Fibroblast of mammary gland (primary cell): Measurements from ENCODE around the gene SIRPG.

Source experiments
- DNase-seq: peaks from one replicate; pipeline ENCODE4 v3.0.0-alpha.2; 2010; ENCODE audit warnings: low read depth
- H3K4me3 ChIP-seq: 2 replicates; pipeline ENCODE4 v1.5.1; 2011; ENCODE audit warnings: low read depth, mild to moderate bottlenecking, low read length, moderate library complexity; ENCODE audit not compliant: control insufficient read depth
- TF ChIP-seq, protein P1 (sequence below): conservative IDR thresholded peaks from 2 replicates; pipeline ENCODE4 v1.5.1; 2011; ENCODE audit warnings: low read depth, low read length, inconsistent platforms; ENCODE audit not compliant: control insufficient read depth, insufficient read depth

The SIRPG gene

DNA sequence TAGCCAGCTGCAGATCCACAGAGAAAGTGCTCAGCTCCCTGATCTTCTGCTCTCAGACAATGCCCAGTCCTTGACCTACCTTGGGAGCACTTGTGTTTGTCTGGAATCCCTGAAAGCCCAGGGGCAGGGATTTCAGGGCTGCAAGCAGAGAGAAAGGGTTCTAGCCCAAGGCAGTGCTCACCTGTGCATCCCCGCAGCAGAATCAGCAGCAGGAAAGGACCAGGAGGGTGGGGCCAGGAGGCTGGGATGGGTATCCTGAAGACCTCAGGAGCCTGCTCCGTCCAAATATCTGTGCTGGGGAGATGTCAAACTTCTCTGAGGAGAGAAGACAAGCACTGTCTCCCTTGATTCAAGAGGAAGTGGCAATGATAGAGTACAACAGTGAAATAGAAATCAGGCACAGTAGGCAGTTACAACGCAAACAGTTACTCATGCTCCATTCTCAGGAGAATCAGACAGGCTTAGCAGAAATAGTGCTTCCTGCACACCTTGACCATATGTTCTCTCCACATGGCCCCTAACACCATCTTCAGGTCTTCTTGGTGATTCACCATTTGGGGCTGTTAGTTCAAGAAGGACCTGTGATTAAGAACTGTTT is 28.7 kb upstream of the SIRPG start:
- H3K4me3 ChIP-seq = no peak overlapping the region
- no peak for DNase-seq
- TF ChIP-seq, protein P1, sequence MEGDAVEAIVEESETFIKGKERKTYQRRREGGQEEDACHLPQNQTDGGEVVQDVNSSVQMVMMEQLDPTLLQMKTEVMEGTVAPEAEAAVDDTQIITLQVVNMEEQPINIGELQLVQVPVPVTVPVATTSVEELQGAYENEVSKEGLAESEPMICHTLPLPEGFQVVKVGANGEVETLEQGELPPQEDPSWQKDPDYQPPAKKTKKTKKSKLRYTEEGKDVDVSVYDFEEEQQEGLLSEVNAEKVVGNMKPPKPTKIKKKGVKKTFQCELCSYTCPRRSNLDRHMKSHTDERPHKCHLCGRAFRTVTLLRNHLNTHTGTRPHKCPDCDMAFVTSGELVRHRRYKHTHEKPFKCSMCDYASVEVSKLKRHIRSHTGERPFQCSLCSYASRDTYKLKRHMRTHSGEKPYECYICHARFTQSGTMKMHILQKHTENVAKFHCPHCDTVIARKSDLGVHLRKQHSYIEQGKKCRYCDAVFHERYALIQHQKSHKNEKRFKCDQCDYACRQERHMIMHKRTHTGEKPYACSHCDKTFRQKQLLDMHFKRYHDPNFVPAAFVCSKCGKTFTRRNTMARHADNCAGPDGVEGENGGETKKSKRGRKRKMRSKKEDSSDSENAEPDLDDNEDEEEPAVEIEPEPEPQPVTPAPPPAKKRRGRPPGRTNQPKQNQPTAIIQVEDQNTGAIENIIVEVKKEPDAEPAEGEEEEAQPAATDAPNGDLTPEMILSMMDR = no peak

- H3K4me3 ChIP-seq = no peak overlapping the region
- TF ChIP-seq, protein P1 = no peak
- DNase-seq = no peak
Observed at GRCh38 chr20:1685304-1686052, 27.9 kb upstream of the SIRPG start.

DNA sequence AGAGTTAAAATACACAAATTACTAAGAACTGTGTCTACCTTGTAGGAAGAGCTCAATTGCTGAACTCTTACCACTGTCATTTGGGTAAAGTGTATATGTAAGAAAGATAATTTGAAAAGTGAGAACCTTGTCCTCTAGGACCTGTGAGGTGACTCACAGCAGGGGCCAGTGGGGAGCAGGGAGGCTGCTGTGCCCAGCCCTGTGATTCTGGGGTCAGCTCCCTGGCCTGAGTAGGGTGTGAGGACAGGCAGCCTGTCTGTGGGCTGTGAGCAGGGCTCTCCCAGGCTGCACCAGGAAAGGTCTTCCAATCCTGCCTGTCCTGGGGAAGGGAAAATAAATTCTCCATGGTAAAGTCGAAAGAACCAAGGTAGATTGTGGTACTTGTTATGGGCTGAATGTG is 27.3 kb upstream of the SIRPG start:
- TF ChIP-seq, protein P1 = no peak
- no peak overlapping the region for H3K4me3 ChIP-seq

DNA sequence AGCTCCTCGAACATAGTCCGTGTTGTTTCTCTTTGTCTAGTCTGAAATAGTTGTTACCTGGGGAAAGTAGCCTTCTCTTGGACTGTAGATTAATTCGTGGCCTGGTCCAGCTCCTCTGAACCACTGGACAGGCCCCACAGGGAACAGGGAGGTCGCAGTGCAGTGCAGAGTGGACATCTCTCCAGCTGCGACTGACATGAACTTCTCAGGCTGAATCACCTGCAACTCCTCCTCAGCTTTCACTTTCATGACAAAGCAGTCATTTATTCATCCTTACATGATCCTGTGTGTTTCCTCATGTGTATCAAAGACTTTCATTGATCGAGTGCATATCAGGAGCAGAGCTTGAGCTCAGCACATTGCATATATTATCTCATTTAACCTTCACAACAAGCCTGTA is 19.1 kb upstream of the SIRPG start:
- TF ChIP-seq, protein P1 = no peak
- H3K4me3 ChIP-seq = no peak overlapping the region
- DNase-seq = no peak

More for the DNA sequence above, 27.3 kb upstream of the SIRPG start:
- no peak for DNase-seq

DNA sequence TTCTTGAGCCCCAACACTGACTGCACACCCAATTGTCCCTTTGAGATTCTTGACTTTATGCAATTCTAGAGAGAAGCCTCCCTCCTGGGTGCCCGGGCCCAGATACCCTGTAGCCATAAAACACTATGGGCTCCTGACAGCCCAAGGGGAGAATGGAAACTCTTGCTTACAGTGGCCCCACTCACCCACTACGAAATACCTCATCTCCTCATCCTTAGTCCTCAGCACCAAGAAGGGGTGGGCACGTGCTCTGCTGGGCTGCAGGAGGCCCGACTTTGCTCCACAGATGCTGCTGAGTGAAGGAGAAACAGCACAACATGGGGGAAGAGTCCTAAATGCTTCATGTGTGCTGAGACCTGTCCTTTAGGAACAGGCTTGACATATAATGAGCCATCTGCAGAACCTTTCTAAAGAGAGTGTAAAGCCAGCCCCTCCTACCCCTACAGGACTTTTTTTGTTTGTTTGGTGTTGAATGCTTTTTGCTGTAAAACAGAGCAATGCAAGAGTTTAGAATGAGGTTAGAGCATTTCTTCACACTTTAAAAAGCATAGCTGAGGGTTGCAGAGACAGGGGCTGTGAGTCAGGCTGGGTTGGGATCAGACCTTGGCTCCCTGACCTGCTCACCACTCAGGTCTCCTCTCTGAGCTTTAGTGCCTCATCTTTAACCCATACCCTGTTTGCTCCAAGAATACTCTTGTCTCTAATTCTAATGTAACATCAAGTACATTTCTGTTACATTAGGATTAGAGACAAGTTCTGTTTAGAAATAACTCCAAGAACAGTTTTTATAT is 17.6 kb upstream of the SIRPG start:
- TF ChIP-seq, protein P1 = no peak
- no peak for DNase-seq
- no peak overlapping the region for H3K4me3 ChIP-seq

DNA sequence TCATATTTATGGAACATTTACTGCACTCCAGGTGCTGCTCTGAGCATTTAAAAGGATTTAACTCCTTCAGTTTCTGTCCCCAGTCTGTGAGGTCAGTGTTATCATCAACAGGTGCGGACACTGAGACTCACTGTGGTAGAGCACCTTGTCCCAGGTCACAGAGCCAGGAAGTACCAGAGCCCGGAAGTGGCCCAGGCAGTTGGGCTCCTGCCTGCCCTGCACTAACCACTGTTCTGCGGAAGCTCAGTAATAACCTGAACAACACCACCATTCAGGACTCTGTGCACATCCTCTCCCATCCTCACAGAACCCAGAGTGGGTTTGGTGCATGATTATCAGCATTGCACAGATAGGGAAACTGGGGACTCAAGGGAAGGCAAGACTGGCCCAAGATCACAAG is 16.8 kb upstream of the SIRPG start:
- TF ChIP-seq, protein P1 = no peak
- no peak overlapping the region for H3K4me3 ChIP-seq
- DNase-seq = no peak
